ENCODE measurements around the gene KIAA1217. TPM values are rescaled to one million over a fixed set of nuclear protein-coding genes. Genes with fewer than 3 reads are reported as not detected.
A peak's percentile ranks its signal among the peaks of the same experiment; 100 is the strongest.

Gene KIAA1217
- total and polyA plus RNA-seq, 2 of the 4 experiments (the other 2 are of a cell fraction), result 3.4 to 4.4 TPM

DNA sequence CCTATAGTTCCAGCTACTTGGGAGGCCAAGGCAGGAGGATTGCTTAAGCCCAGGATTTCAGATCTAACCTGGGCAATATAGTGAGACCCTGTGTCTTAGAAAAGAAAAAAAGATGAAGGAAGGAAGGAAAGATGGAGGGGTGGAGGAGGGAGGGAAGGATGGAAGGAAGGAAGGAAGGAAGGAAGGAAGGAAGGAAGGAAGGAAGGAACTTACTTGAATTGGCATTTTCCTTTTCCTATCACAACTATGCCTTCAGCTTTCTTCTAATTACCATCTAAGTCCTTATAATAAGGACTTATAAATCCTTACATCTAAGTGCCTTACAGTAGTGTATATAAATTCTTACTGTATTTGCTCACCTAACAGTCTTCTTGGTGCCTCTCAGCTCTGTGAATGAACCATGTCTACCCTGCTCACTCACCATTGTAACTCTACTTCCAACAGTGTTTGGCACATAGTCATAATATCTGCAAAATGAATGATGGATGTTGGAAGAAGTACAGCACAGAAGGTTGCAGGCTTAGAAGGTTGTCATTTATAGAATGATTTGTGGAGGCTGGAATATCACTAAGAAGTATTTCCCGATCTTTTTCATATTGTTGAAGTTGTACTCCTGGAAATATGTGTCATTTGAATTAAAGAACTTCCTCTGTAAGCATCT lies 125.5 kb downstream of the KIAA1217 start:
- H2AFZ ChIP-seq (replicated peaks; ENCODE audit: low read length, poor library complexity), result no peak overlapping the region
- ChIA-PET POLR2A (ENCODE audit: unreplicated experiment) (no interaction called here), CTCF (no interaction called here)
- intact Hi-C loops (cut with micrococcal nuclease), result no loop called here
- ATAC-seq (ENCODE audit: low read depth), result no peak
- H2BK20ac ChIP-seq (ENCODE audit: low read depth, low read length), result no peak overlapping the region
- in situ Hi-C loops (cut with MboI; ENCODE audit: low sequenced_read_pairs), result no loop called here
- no peaks in the 10 kb centered on the region for H3K9me1 ChIP-seq (ENCODE audit: insufficient read depth, low read length)
- no peak overlapping the region for H4K5ac ChIP-seq (ENCODE audit: low read depth, low read length)
- H2AK5ac ChIP-seq (ENCODE audit: low read depth, low read length), result no peak overlapping the region
- H3K36me3 ChIP-seq (ENCODE audit: control insufficient read depth, insufficient read depth, low read length), result no peaks in the 10 kb centered on the region
- H3K18ac ChIP-seq (ENCODE audit: low read depth, low read length), result no peak overlapping the region
- no peak overlapping the region for H2AK9ac ChIP-seq (replicated peaks; ENCODE audit: low read depth, low read length, poor library complexity)
- no peaks in the 10 kb centered on the region; the same call in 1 of the 2 replicates for H3K27me3 ChIP-seq (ENCODE audit: control insufficient read depth, insufficient read depth, low read length)
- H3K14ac ChIP-seq (replicated peaks; ENCODE audit: low read depth, low read length), result no peak overlapping the region
- dilution Hi-C loops (cut with HindIII; ENCODE audit: low sequenced_read_pairs, unreplicated experiment), result no loop called here
- no peak overlapping the region; the same call in 1 of the 2 replicates for H3K27ac ChIP-seq (ENCODE audit: insufficient read depth, low read length)
- H3K9me3 ChIP-seq (ENCODE audit: control insufficient read depth, insufficient read depth, low read length), result no peaks in the 10 kb centered on the region
- H2BK15ac ChIP-seq (ENCODE audit: low read depth, low read length), result no peak overlapping the region
- H3K23ac ChIP-seq (ENCODE audit: low read depth, low read length), result no peak overlapping the region
- WGBS, 2 experiments (ENCODE audit: extremely low coverage in 2 of 2, insufficient read length in 1 of 2), result no CpG with 5 or more reads among the region's 1 CpG
- H2BK120ac ChIP-seq (ENCODE audit: low read depth, low read length), result no peak overlapping the region
- DNase-seq, result no peak
- peak overlapping the region; percentile 8 for H2BK5ac ChIP-seq (ENCODE audit: low read depth, low read length, poor library complexity, severe bottlenecking)
- BruUV-seq (replicated peaks), result no TSS peak
- H4K20me1 ChIP-seq (ENCODE audit: insufficient read depth, low read length), result no peaks in the 10 kb centered on the region
- no peaks in the 10 kb centered on the region for H3K4me1 ChIP-seq (ENCODE audit: control insufficient read depth, insufficient read depth, low read length)
- H4K8ac ChIP-seq (ENCODE audit: low read depth in 2 of 2, low read length in 2 of 2), result no peak overlapping the region
- TF ChIP-seq POLR2A (IDR thresholded peaks at IDR 0.05; ENCODE audit: low read depth, low read length), result no peak
- TF ChIP-seq MAZ (IDR thresholded peaks at IDR 0.05; ENCODE audit: borderline replicate concordance, low read depth, low read length), result no peak
- no peak for TF ChIP-seq CEBPB (IDR thresholded peaks at IDR 0.05; ENCODE audit: low read depth, low read length)
- TF ChIP-seq MXI1 (IDR thresholded peaks at IDR 0.05; ENCODE audit: borderline replicate concordance, low read depth, low read length), result no peak
- no peak for TF ChIP-seq RAD21 (IDR thresholded peaks at IDR 0.05; ENCODE audit: low read length)
- no peak for TF ChIP-seq USF2 (IDR thresholded peaks at IDR 0.05; ENCODE audit: low read depth, low read length)
- no peak for TF ChIP-seq ELK1 (IDR thresholded peaks at IDR 0.05; ENCODE audit: borderline replicate concordance, low read depth, low read length)
- TF ChIP-seq MAFK (IDR thresholded peaks at IDR 0.05; ENCODE audit: low read depth, low read length), result no peak
- no peak for TF ChIP-seq RCOR1 (IDR thresholded peaks at IDR 0.05; ENCODE audit: insufficient replicate concordance, low read length)
- no peak overlapping the region for H3K9ac ChIP-seq (ENCODE audit: low read depth, low read length)
- H4K91ac ChIP-seq (ENCODE audit: insufficient read depth, low read depth, low read length), result no peak overlapping the region
- H3K4me2 ChIP-seq (ENCODE audit: low read depth, low read length), result no peak overlapping the region
- H3K4me3 ChIP-seq (ENCODE audit: insufficient read depth, low read depth, low read length), result no peak overlapping the region
- H3K4ac ChIP-seq (ENCODE audit: low read depth, low read length), result no peak overlapping the region
- no peak overlapping the region for H3K56ac ChIP-seq (ENCODE audit: extremely low read depth, insufficient read depth, low read length)
- H3K79me1 ChIP-seq (ENCODE audit: low read depth in 1 of 2, low read length in 2 of 2), result no peaks in the 10 kb centered on the region
